Bone marrow (tissue), 2 donors: ENCODE measurements around the gene ETV6.

Experiments used
- DNase-seq, 2 donors: peaks; one replicate each; lab custom pipeline; 2025; lab: John Stamatoyannopoulos, UW

Gene ETV6

DNA sequence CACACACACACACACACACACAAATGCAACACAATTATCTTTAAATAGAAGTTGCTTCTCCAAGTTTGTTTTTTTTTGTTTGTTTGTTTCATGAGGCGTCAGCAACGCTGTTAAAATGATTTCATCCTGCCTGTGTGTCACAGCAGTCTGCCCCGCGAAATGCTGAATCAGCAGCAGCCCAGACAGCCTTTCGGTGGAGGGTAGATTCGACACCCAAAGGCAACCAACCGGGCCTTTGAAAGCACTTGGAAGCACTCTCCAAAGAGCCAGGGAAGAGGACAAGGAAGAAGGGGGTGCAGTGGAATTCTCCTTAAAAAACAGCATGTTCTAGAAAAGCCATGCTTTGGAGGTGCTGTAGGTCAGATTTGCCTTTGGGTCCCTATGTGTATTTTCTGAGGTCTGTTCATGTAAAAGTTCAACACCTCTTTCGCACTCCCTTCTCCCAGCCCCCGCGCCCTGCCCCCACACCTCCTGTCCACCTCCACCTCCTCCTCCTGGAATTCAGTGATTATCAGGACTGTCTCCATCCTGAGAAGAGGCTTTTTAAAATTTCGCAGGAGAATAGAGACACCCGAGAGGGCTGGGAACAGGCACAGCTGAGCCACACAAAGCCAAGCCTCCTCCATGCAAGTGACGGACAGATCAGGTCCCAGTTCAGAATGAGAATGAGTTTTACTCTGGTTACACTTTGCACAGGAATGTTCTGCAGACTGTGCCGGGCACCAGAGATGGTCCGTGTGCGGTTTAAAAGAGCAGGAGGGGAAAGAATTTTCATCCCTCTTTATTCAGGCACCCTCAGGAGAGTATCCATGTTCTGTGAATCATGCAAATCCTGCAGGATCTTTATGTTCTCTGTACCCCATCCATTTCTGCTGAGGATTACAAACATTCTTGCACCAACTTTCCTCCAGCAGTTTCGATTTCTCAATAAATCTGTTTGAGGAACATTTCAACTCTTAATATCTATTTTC is 177.9 kb downstream of the ETV6 start:
- no peak for DNase-seq

- DNase-seq: no peak
These were observed 180.3 kb downstream of the ETV6 start for GRCh38 chr12:11829764-11830194.

GRCh38 chr12:11830307-11830801 is 180.9 kb downstream of the ETV6 start:
- no peak for DNase-seq

DNA sequence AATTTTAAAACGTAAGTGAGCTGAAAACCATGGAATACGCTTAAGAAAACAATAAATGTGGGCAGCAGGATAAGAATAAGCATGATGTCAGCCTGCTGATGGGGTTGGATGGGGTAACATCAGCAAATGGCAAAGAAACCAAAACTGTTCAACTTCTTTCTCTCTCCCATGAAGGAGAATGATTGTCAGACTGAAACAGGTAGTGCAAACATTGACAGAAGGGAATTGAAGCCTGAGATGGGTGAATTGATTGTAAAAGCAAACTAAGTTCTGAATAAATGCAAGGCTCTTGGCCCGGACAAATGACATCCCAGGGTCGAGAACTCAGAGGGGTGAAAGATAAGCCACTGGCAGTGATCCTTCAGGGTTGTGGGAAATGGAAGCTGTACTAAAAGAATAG is 182.6 kb downstream of the ETV6 start:
- no peak for DNase-seq

DNA sequence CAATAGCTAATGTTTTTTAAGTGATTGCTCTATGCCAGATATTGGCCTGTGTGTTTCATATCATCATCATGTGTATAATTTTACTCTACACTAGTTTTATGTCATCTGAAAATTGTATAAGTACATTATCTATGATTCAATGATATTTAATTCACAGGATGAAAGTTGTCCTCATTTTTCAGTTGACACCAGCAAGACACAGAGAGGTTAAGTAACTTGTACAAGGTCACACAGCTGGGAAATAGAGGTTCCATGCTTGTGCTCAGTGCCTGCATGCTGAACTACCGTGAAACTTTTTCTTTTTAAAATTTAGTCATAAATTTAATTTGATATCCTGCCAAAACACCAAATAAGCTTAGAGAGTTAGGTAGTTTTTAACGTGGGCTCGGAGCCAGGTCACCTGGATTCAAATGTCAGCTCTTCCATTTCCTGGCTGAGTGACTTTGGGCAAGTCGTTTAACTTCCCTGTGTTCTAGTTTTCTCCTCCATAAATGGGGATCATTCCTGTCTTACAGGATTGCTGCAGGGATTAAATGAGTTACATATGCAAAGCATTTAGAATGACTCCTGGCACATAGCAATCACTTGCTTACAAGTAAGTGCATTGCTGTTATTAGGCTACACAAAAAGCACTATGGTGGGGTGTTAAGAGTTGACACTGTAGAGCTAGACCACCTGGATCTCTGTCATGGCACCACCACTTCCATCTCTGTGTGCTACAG is 183.9 kb downstream of the ETV6 start:
- no peak for DNase-seq

DNA sequence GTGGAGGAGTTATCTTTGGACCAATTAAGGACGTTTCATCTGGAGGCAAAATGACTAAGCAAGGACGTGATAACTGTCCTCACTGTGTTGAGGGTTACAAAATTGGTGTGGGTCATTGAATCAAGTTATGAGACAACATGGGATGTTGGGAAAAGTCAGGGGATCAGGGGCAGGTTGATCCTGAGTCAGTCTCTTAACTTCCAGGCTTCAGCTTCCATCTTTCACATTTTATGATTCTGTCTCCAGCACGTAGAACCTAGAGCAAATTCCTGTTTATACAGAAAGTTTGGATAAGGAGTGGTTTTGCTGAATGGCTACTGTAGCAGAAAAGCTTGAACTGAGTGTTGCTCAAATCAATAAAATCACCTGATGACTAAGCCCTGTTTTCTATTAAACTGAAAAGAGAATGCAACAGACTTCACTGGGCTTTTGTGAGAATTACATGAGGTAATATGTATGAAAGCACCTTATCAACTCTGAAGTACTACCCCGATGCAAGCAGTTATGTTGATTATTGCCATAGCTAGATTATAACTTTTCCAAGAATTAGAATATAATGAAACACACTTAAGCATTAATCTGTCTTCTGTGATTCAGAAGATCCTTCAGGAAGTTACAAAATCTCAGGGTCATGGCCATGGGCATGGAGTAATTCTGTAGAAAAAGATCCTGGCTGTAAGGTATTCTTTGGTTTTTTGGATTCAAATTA is 184.8 kb downstream of the ETV6 start:
- DNase-seq: no peak

DNA sequence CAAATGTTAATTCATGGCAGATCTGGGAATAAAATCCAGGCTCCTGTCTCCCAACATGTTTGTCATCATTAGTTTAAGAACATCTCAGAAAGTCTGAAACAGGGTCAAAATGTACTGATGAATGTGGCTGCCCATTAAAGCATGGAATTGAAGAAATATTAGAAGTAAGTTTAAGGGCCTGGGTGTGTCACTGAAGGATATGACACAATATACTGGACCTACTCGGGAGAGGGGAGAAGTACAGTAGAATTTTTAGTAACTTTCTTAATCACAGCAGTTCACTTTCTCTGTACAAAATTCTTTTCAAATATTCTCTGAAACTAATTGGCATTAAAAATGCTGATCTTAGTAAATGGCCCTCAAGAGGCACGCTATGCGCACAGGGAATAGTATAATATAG is 185.5 kb downstream of the ETV6 start:
- DNase-seq: no peak

DNA sequence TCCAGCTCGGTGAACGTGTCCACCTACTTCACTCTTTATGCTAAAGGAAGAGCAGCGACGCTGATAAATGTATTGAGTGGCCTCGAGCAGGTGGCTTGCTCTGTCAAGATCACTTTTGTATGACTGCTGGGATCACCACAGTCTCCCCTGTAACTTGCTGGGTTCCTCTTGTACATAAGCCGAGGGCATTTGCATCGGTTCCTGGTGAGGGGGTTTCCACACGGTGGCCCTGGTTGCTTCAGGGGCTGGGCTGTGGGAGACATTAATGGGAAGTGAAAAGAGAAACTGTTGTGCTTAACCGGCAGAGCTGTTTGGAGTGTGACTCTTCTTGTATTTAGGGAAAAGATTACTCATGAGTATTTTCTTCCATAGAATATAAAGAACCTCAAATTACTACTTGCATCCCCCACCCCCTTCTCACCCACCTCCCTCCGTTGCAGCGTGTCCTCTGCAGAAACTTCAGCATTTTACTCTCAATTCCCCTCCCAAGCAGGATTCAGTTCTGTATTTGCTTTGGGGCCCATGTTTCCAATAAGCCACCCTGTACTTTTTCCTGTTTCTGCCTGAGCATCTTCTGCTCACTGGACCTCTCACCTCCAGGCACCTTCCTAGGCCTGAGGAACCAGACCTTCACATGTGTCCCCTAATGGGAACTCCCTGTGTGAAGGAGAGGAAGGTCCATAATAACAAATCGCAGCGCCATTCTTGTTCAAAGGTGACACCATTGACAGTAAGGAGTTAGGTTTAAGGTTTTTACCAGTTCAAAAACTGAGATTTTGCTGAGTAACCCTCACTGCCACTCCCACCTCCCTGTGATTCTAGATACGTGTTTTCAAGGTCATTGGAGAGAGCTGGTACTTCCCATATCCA is 187.0 kb downstream of the ETV6 start:
- DNase-seq: peak; percentile 49 to 94

DNA sequence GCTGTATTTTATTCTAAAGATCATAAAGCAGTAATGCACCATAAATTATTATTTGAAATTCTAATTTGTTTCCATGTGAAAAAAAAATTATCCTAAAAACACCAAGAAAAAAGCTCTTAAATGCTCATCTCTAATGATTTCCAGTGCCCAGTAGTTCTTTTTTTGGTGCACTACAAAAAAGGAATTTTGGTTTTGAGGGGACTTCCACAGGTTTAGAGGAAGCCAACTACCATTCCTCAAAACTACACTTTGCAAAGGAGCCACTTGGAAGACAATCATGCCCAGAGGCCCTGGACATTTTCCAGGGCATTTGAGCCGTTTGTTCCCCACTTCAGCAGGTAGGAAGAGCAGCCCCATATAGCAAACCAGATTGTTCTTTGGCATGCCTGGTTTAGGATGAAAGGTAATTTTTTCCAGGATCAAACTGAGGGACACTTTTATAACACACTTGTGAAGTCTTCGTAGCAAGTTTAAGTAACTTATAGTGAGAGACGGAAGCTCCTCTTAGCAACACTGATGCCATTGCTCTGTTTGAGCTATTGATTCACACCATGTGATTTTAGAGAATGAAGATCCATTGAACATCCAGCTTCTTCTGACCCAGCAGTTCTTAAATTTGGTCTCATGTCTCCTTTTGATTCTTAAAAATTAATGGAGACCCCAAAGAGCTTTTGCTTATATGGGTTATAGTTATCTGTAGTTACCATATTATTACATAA is 187.9 kb downstream of the ETV6 start:
- DNase-seq: no peak

DNA sequence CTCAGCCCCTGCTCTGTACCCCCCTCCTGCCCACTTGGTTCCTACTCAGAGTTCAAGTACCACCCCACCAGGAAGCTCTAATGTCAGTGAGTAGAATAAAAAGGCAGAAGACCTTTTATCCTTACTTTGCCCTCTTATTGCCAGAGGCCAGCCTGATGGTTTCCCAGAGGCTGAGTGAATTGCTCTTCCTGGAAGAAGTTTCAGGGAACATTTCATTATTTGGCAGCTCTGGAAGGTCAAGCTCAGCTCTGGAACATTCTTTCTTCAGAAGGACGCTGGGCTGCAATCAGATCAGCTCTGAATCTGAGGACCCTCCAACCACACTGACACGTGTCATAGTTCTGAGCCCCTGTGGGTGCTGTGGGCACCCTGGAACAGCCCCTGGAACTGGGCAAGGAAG is 188.9 kb downstream of the ETV6 start:
- no peak for DNase-seq

DNA sequence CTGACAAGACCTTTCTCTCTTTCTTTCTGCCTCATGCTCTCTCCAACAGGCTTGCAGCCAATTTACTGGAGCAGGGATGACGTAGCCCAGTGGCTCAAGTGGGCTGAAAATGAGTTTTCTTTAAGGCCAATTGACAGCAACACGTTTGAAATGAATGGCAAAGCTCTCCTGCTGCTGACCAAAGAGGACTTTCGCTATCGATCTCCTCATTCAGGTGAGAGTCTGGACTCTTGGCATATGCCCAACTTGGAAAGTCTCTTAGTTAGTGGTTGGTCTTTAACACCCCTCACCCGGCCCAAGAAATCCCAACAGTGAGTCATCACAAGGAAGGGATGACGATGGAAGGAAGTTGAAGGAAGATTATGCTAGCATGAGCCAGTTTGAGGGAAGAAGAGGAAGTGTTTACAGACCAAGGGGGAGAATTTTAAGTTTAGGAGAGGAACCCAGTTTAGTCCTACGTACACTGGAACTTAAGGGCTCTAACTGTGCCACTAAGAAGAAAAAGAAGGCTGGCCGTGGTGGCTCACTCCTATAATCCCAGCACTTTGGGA is 189.7 kb downstream of the ETV6 start:
- DNase-seq: peak in 1 of 2 donors; percentile 79

DNA sequence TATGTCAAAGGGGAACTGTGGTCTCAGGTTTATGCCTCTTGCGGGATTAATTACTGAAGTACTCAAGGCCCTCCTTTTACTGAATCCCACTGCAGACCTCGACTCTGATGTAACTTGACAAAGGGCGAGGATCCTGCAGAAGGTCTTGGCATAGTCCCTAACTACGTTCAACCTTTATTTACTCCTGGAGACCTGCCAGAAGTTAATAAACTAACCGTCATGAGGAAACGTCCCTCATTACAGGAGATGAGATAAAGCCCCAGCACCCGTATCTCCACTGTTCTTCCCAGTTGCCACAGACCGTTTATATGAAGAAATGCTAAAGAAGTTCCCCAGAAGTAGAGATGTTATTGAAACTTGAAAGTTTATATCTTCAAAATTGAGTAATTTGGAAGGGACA is 190.9 kb downstream of the ETV6 start:
- DNase-seq: no peak

DNA sequence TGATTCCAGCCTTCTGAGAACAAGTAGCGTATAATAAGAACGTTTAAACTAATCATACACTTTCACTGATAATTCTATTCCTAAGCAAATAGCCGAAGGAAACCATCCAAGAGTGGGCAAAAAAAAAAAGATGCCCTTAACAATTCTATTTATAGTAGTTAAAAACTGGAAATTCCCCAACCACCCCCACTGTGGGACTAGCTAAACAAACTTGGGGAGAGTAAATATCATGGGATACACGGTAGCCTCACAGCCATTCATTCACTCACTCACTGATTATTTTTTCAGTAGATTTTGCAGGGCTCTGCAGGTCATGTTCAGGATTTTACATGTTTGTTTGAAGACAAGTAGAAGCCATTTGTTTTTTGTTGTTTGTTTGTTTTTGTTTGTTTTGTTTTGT is 197.0 kb downstream of the ETV6 start:
- no peak for DNase-seq

DNA sequence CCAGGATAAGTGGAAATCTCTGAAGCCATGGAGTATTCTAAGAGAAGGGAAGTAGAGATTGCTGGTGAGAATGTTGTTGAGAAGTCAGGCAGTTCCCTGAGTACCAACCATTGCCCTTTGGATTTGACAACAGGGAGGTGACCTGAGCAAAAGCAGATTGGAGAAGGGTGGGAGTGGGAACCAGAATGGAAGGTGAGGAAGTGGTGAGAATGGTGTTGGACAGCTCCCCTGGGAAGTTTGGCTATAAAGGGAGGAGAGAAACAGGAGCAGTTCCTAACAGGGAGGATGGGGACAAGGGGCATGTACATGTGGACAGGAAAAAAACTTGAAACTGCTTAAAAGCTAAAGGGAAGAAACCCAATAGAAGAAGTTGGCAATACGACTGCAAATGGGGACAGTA is 198.1 kb downstream of the ETV6 start:
- DNase-seq: no peak

- DNase-seq: no peak
These were observed 200.5 kb downstream of the ETV6 start for GRCh38 chr12:11849757-11850504.

GRCh38 chr12:11853126-11853525 is 203.7 kb downstream of the ETV6 start:
- no peak for DNase-seq

DNA sequence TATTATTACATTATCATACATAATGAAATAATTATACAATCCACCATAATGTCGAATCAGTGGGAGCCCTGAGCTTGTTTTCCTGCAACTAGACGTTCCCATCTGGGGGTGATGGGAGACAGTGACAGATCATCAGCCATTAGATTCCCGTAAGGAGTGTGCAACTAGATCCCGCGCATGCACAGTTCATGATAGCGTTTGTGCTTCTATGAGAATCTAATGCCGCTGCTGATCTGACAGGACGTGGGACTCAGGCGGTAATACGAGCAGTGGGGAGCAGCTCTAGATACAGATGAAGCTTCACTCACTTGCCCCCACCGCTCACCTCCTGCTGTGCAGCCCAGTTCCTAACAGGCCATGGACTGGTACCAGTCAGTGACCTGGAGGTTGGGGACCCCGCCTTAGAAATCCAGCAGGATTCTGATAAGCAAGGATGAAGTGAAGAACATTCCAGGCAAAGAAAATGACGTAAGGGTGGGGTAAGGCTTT is 204.6 kb downstream of the ETV6 start:
- no peak for DNase-seq

DNA sequence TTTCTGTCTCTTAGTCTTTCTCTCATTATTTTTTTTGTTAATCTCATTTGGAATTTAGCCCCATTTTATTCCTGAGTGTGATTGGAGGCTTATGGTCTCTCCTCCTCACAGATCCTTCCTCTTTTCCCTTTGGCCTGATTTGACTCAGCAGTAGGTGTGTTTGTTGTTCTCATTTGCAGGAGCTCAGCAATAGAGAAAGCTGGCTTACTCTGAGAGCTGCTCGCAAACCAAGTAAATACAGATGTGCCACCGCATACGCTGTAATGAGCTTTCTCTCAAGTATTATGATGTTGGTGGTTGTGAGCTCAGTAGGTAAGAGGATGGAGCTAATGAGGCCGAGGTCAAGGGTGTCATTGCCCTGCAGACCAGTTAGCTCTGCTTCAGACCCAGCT is 206.5 kb downstream of the ETV6 start:
- DNase-seq: peak in 1 of 2 donors; percentile 80

- DNase-seq: no peak
These were observed 207.5 kb downstream of the ETV6 start for GRCh38 chr12:11856971-11857370.
